ENCODE results near the gene ADIPOQ.
A peak's percentile ranks its signal among the peaks of the same experiment; 100 is the strongest.
"Not testable (repeated sequence)": the region's sequence is repeated elsewhere in the genome, so short reads cannot be mapped to it uniquely, and the experiment has no call there.

Gene ADIPOQ

DNA sequence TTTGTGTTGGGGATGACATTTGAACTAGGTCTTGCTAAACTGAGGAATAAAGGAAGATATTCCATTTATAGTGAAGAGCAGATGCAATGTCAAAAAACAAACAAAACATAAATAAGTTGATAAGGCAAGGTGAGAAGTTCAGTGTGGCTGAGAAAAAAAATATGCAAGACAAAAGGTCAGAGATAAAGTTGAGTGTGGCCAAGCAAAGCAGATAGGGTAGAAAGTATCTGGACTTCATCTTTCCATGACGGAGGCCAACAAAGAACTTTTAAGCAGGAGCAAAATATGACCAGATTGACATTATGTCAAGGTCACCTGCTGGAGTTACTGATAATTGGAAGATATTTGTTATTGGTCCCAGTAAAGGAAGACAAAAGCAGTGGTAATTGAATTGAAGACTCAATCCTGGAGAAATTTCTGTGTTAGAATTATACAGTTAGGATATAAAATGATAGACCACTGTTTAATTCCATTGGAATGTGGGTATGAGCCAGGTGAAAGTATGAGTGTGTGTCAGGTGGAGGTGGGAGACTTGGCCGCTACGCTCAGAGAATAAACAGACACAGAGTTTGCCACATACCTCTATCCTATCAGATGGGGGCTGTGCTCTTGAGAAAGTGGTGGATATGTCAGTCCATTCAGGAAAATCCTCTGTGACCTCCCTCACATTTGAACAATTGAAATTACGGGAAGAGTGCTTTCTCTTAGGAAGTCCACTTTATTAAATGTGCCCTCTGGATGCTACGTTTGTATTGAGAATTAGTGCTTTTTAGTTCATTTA, 28.1 kb downstream of the ADIPOQ start:
- DNase-seq (ENCODE audit: low read depth in 2 of 2), result no peak

DNA sequence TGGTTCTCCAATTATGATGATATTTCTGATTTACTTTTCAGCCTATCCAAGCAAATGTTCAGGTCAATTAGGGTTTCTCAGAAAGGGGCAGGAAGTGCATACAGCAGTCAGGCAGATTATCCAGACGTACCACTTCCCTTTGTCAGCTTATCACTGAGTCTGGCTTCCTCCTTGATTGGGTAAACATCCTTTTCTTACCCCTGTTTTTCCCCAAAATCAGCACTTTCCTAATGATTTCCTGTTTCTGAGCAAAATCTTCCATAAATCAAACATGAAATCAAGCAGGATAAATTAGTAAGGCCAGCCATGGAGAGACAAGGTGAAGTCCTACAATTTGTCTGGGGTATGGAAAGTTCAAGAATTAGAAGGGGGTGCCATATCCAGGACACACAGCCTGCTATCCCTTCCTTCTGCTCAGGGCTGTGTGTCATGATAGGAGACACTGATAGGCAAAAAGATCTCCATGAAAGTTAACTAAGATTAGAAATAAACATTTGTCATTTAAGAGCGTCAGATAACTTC, 29.0 kb downstream of the ADIPOQ start:
- DNase-seq (ENCODE audit: low read depth in 2 of 2), result no peak

DNA sequence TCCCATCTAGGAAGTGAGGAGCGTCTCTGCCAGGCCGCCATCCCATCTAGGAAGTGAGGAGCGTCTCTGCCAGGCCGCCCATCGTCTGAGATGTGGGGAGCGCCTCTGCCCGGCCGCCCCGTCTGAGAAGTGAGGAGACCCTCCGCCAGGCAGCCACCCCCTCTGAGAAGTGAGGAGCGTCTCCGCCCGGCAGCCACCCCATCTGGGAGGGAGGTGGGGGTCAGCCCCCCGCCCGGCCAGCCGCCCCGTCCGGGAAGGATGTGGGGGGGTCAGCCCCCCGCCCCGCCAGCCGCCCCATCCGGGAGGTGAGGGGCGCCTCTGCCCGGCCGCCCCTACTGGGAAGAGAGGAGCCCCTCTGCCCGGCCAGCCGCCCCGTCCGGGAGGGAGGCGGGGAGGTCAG, 31.3 kb downstream of the ADIPOQ start:
- not testable (repeated sequence) for DNase-seq (ENCODE audit: low read depth in 2 of 2)

DNA sequence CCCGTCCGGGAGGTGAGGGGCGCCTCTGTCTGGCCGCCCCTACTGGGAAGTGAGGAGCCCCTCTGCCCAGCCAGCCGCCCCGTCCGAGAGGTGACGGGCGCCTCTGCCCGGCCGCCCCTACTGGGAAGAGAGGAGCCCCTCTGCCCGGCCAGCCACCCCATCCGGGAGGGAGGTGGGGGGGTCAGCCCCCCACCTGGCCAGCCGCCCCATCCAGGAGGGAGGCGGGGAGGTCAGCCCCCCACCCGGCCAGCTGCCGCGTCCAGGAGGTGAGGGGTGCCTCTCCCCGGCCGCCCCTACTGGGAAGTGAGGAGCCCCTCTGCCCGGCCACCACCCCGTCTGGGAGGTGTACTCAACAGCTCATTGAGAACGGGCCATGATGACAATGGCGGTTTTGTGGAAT, 31.7 kb downstream of the ADIPOQ start:
- not testable (repeated sequence) for DNase-seq (ENCODE audit: low read depth in 2 of 2)

DNA sequence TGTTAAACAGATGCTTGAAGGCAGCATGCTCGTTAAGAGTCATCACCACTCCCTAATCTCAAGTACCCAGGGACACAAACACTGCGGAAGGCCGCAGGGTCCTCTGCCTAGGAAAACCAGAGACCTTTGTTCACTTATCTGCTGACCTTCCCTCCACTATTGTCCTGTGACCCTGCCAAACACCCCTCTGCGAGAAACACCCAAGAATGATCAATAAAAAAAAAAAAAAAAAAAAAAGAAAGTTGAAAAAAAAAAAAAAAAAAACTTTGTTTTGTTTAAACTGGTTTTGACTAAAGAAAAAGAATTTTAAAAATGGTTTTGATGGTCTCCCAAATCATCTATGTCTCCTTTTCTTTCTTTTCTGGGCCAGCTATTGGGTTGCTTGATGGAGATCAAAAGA, 32.3 kb downstream of the ADIPOQ start:
- DNase-seq (ENCODE audit: low read depth in 2 of 2), result not testable (repeated sequence)

DNA sequence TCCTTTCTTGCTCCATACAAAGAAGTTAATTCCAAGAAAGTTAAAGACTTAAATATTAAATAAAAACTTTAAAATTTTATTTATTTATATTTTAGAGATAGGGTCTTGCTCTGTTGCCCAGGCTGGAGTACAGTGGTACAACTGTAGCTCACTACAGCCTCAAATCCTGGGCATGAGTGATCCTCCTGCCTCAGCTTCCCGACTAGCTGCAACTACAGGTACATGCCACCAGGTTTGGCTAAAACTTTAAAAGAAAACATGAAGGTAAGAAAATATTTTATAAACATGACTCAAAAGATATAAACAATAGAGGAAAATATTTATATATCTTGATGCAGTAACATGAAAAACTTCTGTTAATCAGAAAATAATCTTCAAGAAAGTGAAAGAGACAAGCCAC, 33.2 kb downstream of the ADIPOQ start:
- DNase-seq (ENCODE audit: low read depth in 2 of 2), result no peak

DNA sequence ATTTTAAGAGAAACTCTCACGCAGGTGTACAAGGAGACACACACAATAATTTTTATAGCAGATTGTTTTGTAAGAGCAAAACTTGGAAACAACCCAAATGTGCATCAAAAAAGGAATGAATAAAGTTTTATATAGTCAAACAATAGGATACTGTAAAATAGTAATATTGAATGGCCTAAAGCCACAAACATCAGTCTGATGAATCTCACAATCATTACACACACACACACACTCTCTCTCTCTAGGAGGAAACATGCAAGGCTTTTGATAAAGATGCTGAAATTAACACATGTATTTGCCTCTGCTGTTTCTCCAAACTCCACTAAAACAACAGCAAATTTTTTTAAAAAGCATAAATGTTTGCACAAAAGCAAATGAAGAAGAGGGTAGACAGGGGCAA, 37.3 kb downstream of the ADIPOQ start:
- no peak for DNase-seq (ENCODE audit: low read depth in 2 of 2)

DNA sequence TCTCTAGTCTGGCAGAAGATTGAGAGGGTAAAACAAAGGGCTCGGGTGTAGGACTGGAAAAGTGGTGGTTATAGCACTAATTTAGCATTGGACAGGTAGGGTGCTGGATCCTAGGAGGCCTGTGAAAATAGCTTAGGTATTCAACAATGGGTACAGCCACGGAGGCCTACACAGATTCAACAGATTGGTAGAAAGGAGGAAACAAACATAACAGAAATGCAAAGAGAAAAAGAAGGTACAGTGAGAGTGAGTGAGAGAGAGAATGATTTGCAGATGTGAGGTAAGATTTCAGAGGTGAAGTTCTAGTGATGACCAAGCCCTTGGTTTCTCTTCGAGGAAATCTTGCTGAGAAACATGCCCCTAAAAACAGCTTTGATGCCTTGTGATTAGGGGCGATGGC, 37.9 kb downstream of the ADIPOQ start:
- no peak for DNase-seq (ENCODE audit: low read depth in 2 of 2)

DNA sequence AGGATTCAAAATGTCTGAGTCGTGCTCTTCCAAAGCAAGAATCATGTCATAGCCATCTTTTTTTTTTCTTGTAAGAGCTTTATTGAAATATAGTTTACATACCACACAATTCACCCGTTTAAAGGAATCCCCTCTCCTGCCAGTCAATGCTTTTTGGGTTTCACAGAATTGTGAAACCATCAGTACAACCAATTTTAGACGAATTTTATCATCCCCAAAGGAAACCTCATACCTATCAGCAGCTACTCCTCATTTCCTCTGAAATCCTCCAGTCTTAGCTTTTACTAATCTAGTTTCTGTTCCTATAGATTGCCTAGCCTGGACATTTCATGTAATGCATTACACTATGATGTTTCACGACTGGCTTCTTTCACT, 39.6 kb downstream of the ADIPOQ start:
- DNase-seq (ENCODE audit: low read depth in 2 of 2), result peak in 1 of 2 experiments; percentile 37

DNA sequence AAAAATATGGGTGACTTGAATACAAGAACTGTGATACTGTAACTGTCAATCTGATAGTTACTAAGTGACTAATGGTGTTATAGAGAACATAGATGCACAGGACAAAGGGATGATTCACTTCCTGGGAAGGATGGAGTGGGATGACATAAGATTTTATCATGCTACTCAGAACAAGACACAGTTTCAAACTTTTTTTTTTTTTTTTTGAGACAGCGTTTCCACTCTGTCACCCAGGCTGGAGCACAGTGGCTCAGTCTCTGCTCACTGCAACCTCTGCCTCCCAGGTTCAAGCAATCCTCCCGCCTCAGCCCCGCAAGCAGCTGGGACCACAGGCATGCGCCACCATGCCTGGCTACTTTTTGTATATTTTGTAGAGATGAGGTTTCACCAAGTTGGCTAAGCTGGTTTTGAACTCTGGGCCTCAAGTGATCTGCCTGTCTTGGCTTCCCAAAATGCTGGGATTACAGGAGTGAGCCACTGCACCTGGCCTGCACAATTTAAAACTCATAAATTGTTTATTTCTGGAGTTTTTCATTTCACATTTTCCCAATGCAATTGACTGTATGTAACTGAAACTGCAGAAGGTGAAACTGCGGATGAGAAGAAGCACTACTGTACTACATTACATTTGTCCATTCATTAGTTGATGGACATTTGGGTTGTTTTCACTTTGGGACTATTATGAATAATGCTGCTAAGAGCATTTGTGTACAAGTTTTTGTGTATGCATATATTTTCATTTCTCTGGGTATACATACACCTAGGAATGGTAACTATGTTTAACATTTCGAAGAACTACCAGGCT, 40.6 kb downstream of the ADIPOQ start:
- DNase-seq (ENCODE audit: low read depth in 2 of 2), result peak; percentile 47 to 52

DNA sequence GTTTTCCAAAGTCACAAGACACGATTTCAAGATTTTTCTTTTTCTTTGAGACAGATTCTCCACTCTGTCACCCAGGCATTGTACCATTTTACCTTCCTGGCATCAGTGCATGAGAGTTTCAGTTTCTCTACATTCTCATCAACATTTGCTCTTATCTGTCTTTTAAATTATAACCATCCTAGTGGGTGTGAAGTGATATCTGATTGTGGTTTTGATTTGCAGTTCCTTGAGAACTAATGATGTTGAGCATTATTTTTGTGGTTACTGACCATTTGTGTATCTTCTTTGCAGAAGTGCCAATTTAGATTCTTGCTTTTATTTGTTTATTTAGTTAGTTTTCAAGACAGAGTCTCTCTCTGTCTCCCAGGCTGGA, 41.2 kb downstream of the ADIPOQ start:
- DNase-seq (ENCODE audit: low read depth in 2 of 2), result no peak

DNA sequence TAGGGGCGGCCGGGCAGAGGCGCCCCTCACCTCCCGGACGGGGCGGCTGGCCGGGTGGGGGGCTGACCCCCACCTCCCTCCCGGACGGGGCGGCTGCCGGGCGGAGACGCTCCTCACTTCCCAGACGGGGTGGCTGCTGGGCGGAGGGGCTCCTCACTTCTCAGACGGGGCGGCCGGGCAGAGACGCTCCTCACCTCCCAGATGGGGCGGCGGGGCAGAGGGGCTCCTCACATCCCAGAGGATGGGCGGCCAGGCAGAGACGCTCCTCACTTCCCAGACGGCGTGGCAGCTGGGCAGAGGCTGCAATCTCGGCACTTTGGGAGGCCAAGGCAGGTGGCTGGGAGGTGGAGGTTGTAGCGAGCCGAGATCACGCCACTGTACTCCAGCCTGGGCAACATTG, 42.4 kb downstream of the ADIPOQ start:
- not testable (repeated sequence) for DNase-seq (ENCODE audit: low read depth in 2 of 2)

DNA sequence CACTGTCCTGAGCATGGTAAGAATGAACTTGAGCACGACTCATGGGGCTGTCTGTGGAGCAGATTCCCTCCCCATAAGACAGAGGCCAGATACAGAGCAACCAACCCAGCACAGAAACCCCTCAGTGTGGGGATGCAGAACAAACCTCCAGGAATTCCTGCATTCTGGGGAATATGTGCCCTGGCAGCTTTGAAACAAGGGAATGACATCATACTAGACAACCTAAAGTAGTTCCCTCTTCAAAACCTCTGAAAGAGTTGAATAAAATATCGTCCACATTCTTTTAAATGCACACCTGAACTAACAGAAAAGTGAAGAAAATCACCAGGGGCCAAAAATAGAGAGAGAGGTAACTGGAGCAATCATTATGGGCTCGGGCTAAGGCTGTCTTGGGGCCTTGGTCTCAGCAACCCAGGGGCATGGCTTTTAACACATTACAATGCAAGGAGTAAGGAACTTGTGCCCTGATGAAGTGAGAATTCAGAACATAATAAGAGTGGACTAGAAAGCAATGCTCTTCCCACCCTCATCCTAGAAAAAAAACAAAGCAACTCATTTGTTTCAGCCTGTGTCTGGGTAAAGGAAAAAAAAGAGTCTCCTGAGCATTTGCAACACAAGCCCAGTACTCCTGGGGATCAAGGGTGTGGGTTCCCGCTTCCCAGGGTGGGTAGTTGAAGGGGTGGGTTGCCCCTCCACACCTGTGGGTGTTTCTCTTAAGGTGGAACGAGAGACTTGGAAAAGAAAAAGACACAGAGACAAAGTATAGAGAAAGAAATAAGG, 43.9 kb downstream of the ADIPOQ start:
- no peak for DNase-seq (ENCODE audit: low read depth in 2 of 2)

DNA sequence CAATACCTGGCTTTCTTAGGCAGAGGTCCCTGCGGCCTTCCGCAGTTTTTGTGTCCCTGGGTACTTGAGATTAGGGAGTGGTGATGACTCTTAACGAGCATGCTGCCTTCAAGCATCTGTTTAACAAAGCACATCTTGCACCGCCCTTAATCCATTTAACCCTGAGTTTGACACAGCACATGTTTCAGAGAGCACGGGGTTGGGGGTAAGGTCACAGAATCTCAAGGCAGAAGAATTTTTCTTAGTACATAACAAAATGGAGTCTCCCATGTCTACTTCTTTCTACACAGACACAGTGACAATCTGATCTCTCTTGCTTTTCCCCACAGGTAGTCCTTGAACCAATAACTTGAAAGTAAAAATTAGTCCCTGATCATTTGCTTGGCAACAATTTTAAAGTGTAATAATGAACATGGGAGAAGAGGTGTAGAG, 45.0 kb downstream of the ADIPOQ start:
- DNase-seq (ENCODE audit: low read depth in 2 of 2), result not testable (repeated sequence)

DNA sequence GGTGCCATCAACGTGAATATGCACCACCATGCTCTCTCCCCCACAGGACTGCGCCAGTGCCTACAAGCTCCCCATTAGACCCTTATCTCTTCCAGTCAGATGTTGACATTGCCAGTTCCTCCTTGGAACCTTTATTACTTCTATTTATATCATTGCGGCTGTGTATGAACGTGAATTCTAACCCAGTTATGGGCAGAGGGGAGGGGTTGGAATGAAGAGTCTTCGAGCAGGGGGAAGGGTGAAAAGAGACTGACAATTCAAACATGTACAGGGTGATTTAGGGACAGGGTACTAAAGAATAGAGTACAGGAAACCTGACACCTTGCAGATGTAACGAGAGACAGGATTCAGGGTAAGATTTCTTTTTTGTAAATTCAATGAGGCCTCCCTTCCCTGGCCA, 46.1 kb downstream of the ADIPOQ start:
- DNase-seq (ENCODE audit: low read depth in 2 of 2), result no peak

DNA sequence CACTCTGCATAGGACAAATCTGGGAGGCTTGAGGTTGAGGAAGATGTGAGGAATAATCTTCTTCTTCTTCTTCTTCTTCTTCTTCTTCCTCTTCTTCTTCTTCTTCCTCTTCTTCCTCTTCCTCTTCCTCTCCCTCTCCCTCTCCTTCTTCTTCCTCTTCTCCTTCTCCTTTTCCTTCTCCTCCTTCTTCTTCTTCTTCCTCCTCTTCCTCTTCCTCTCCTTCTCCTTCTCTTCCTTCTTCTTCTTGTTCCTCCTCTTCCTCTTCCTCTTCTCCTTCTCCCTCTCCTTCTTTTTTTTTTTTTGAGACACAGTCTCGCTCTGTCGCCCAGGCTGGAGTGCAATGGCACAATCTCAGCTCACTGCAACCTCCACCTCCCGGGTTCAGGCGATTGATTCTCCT, 47.2 kb downstream of the ADIPOQ start:
- DNase-seq (ENCODE audit: low read depth in 2 of 2), result not testable (repeated sequence)

DNA sequence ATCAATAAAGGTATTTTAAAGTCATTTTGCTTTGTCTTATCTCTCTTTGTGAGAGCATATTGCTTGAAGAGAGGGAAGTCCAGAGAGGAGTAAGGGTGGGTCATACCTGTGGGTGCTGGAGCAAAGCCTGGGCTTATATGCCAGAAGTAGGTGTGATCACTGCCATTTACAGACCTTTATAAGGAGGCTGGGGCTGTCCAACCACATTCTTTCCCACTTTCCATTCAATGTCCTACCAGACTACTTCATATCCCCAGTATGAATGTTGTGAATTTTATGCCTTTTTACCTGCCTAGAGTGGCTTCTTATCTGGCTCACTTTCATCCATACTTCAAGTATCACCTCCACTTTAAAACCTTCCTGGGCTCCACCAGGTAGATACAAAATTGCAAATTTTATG, 48.4 kb downstream of the ADIPOQ start:
- no peak for DNase-seq (ENCODE audit: low read depth in 2 of 2)

DNA sequence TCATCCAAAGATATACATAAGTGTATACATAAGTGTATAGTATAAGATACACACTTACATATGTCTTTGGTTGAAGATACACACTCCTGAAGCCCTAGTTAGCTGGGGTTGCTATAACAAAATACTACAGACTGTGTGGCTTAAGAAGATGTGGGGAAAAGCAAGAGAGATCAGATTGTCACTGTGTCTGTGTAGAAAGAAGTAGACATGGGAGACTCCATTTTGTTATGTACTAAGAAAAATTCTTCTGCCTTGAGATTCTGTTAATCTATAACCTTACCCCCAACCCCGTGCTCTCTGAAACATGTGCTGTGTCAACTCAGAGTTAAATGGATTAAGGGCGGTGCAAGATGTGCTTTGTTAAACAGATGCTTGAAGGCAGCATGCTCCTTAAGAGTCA, 50.6 kb downstream of the ADIPOQ start:
- DNase-seq (ENCODE audit: low read depth in 2 of 2), result not testable (repeated sequence)

DNA sequence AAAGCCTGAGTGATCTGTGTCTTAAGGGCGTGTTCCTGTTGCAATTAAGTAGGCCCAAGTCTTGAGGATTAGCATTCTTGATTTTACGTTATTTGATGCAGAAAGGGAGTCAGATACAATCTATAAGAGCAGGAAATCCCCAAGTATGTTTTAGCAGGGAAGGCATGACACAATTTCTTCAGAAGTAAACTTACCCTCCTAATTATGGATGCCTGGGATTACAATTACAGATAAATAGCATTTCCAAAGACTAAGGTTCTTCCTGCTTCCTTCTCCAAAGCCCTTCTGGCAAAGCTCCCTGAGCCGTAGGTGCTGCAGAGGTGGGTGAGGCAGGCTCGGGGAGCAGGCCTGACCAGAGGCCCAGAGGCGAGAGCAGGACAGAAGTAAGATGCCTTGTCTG, 52.9 kb downstream of the ADIPOQ start:
- DNase-seq (ENCODE audit: low read depth in 2 of 2), result no peak

DNA sequence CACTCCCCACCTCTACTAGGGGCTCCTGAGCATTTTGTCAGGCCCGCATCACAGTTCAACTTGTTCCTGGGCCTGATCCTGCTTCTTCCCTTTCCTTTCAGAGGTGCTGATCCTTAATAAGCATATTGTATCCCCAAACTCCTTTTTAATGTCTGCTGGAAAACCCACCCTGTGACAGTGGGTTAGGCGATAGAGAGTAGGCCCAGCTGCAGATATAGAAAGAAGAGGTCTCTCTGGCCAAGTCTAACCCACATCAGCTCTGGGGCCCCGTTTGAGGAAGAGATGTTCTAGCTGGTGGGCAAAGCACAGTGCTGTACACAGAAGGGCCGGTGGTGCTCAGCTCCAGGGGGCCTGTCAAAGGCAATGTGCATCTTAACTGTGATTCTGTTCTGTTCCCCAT, 53.5 kb downstream of the ADIPOQ start:
- no peak for DNase-seq (ENCODE audit: low read depth in 2 of 2)

DNA sequence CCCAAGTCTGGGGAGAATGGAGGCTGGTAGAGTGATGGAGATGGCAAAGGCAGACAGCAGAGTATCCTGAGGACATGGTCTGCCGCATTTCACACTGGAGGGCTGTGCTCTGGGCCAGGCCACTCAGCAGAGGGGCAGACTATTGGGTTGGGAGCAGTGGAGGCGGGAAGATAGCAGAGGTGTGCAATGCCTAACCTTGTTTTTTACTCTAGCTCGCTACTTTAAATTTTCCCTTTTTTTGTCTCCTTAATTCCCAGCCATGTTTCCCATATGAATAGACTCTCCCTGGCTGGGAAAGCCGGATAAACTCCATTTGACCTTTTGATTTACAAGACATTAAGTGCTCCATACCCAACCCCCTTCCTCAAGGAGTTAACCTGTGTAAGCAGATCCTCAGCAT, 54.4 kb downstream of the ADIPOQ start:
- no peak for DNase-seq (ENCODE audit: low read depth in 2 of 2)

DNA sequence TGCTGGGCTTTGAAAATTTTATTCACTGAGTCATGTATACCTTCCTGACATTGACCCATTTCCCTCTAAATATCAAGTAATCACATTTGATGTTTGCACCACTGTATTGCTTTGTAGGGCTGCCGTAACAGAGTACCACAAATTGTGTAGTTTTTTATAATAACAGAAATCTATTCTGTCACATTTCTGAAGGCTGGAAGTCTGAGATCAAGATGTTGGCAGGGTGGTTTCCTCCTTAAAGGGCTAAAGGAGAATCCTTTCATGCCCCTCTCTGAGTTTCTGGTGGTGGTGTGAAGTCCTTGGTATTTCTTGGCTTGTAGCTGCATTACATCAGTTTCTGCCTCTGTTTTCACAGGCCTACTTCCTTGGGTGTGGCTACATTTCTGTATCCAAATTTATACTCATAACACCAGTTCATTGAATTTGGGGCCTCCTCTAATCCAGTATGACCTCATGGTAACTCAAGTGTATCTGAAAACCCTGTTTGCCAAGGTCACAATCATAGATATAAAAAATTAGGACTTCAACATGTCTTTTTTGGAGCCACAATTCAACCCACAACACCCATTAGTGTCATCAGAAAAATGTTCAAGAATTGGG, 58.7 kb downstream of the ADIPOQ start:
- no peak for DNase-seq (ENCODE audit: low read depth in 2 of 2)
